GM12878 (cell line): Measurements from ENCODE around the gene SASH1. TPM values are rescaled to one million over a fixed set of nuclear protein-coding genes. Genes with fewer than 3 reads are reported as not detected.

ENCODE experiments used
- ATAC-seq: fragments of 200-7000 bp; cut with Tn5 transposase; 3 replicates; pipeline ENCODE4 v1.9.1; 2020; ENCODE audit warnings: mild to moderate bottlenecking, moderate library complexity
- BruUV-seq: library from RNA; stranded (reverse); fragments of 400-500 nt; replicated peaks from 2 replicates; lab custom pipeline; 2021; lab: Mats Ljungman, UMichigan
- CTCF ChIA-PET: fragments of 300-600 bp; sonication (Branson Sonifier 250); formaldehyde crosslinking; extraction: SDS; loops from one replicate; lab custom pipeline; 2021; ENCODE audit warnings: inconsistent platforms; lab: Yijun Ruan, JAX
- POLR2A ChIA-PET: fragments of 350-600 bp; formaldehyde crosslinking; extraction: SDS; loops from one replicate; lab custom pipeline; 2021; ENCODE audit warnings: inconsistent platforms; lab: Charles Lee
- RAD21 ChIA-PET: fragments of 300-600 bp; sonication (Branson Sonifier 250); formaldehyde crosslinking; loops from one replicate; lab custom pipeline; 2023; ENCODE audit warnings: antibody characterized with exemption; ENCODE audit not compliant: unreplicated experiment; lab: Charles Lee
- SMC1A ChIA-PET: fragments of 300-600 bp; sonication (Branson Sonifier 250); formaldehyde crosslinking; loops from one replicate; lab custom pipeline; 2023; ENCODE audit not compliant: unreplicated experiment, uncharacterized antibody; lab: Charles Lee
- DNase-seq: peaks from one replicate; pipeline ENCODE4 v3.0.0-alpha.2; 2011; ENCODE audit warnings: low read depth, low spot score
- FAIRE-seq: peaks from 3 replicates; lab custom pipeline; 2011; peaks lifted over from hg19 to GRCh38; lab: Jason Lieb, UNC
- H2AFZ ChIP-seq: 2 replicates; pipeline ENCODE4 v1.6.0; 2011; ENCODE audit warnings: low read depth, low read length, control low read depth; ENCODE audit not compliant: control insufficient read depth
- H3K27ac ChIP-seq: 2 replicates; pipeline ENCODE4 v1.5.1; 2011; ENCODE audit warnings: control low read depth; ENCODE audit not compliant: control insufficient read depth, insufficient read depth
- H3K27me3 ChIP-seq, 2 experiments: replicated peaks in 1 of 2; 2 replicates each; pipeline versions ENCODE4 v1.6.0 to v1.6.1; 2011; ENCODE audit warnings: low read length in 1 of 2; ENCODE audit not compliant: control insufficient read depth in 2 of 2, insufficient read depth in 2 of 2
- H3K36me3 ChIP-seq, 2 experiments: 2 replicates each; pipeline ENCODE4 v1.5.1; 2011; ENCODE audit warnings: low read length in 1 of 2; ENCODE audit not compliant: control insufficient read depth in 2 of 2, insufficient read depth in 2 of 2
- H3K4me1 ChIP-seq: 2 replicates; pipeline ENCODE4 v1.6.1; 2011; ENCODE audit warnings: mild to moderate bottlenecking, low read length, moderate library complexity, mixed read lengths; ENCODE audit not compliant: control insufficient read depth, insufficient read depth
- H3K4me2 ChIP-seq: 2 replicates; pipeline ENCODE4 v1.6.0; 2011; ENCODE audit warnings: control low read depth; ENCODE audit not compliant: control insufficient read depth, insufficient read depth
- H3K4me3 ChIP-seq: fragments of 200-600 bp; sonication (generic); 2 replicates; pipeline ENCODE4 v1.5.1; 2016
- H3K79me2 ChIP-seq: 2 replicates; pipeline ENCODE4 v1.6.0; 2011; ENCODE audit warnings: low read length; ENCODE audit not compliant: control insufficient read depth, insufficient read depth
- H3K9ac ChIP-seq: 2 replicates; pipeline ENCODE4 v1.8.0; 2011; ENCODE audit warnings: low read length, control low read depth, mixed read lengths; ENCODE audit not compliant: control insufficient read depth, insufficient read depth
- H3K9me3 ChIP-seq: replicated peaks from 3 replicates; pipeline ENCODE4 v1.5.1; 2011; ENCODE audit warnings: mild to moderate bottlenecking, low read length; ENCODE audit not compliant: control insufficient read depth, insufficient read depth
- H4K20me1 ChIP-seq: 2 replicates; pipeline ENCODE4 v1.6.0; 2011; ENCODE audit not compliant: control insufficient read depth, insufficient read depth
- CBX3 ChIP-seq: fragments of 200-600 bp; sonication (generic); IDR thresholded peaks from 2 replicates; pipeline ENCODE4 v1.6.1; 2016; ENCODE audit warnings: low read depth, borderline replicate concordance
- CBX5 ChIP-seq: sonication (generic); IDR thresholded peaks from 2 replicates; pipeline ENCODE4 v1.6.1; 2016; ENCODE audit warnings: low read depth, moderate library complexity, mild to moderate bottlenecking, inconsistent platforms
- CHD2 ChIP-seq: IDR thresholded peaks from 2 replicates; pipeline ENCODE4 v1.6.1; 2011; ENCODE audit warnings: low read depth, low read length, improper control_type of control experiment, borderline replicate concordance
- FOXM1 ChIP-seq: IDR thresholded peaks from 2 replicates; pipeline ENCODE4 v1.6.1; 2012; ENCODE audit warnings: low read depth, mild to moderate bottlenecking, inconsistent platforms, low read length, moderate library complexity
- KAT2A ChIP-seq: conservative IDR thresholded peaks from 2 replicates; pipeline ENCODE4 v1.6.1; 2011; ENCODE audit warnings: low read depth, low read length; ENCODE audit not compliant: control insufficient read depth
- MYB ChIP-seq: fragments of 150-350 bp; IDR thresholded peaks from 2 replicates; pipeline ENCODE4 v1.6.1; 2014; ENCODE audit warnings: mild to moderate bottlenecking, low read depth, low read length, borderline replicate concordance
- YY1 ChIP-seq: IDR thresholded peaks from 2 replicates; pipeline ENCODE4 v1.6.1; 2011; ENCODE audit warnings: low read depth, mild to moderate bottlenecking, low read length
- WGBS: methylation state at CpG from one replicate; pipeline ENCODE4 v1.1.6; 2016; ENCODE audit warnings: low lambda C conversion rate; ENCODE audit not compliant: insufficient replicate concordance, insufficient coverage; ENCODE audit errors: missing lambda C conversion rate; 5-methylcytosine and 5-hydroxymethylcytosine counted together
- in situ Hi-C: fragments of 300-500 bp; cut with MboI; formaldehyde crosslinking; loops from 9 replicates; pipeline ENCODE4 v1.14.3; 2018; ENCODE audit warnings: mixed read lengths
- intact Hi-C: fragments of 100-400 bp; cut with micrococcal nuclease; formaldehyde crosslinking; loops from one replicate; pipeline ENCODE4 v1.14.2; 2022; ENCODE audit not compliant: unreplicated experiment
- polyA plus RNA-seq, 11 experiments: library from polyadenylated mRNA; depleted of rRNA in 4 of 11; unstranded in 6 of 11; stranded (reverse) in 5 of 11; fragments of >200 nt; fragmentation: Nextera tagmentation in 4 of 11; fragmentation: Illumina TruSeq in 1 of 11; extraction: Ambion mirVana in 4 of 11; extraction: Trizol in 1 of 11; gene quantifications; 1 replicate in 1 of 11; 2 replicates in 10 of 11; pipeline versions ENCODE4 v1.2.1 to v1.2.3, GENCODE V29; 2011 to 2016; ENCODE audit warnings: inconsistent platforms in 2 of 11, missing spikeins in 2 of 11, low read depth in 1 of 11
- total RNA-seq, 4 experiments: library from RNA; depleted of rRNA in 3 of 4; stranded (reverse); fragments of >200 nt in 3 of 4; fragmentation: Illumina TruSeq in 1 of 4; extraction: Trizol in 1 of 4; gene quantifications; 2 replicates each; pipeline versions ENCODE4 v1.2.1 to v1.2.3, GENCODE V29; 2013 to 2021
- TF ChIP-seq, protein P1 (sequence below): fragments of 450-650 bp; IDR thresholded peaks from 2 replicates; pipeline ENCODE4 v1.6.1; 2017; ENCODE audit warnings: low read depth, mild to moderate bottlenecking, moderate library complexity
- TF ChIP-seq, protein P2 (sequence below): IDR thresholded peaks from 2 replicates; pipeline ENCODE4 v1.6.1; 2012; ENCODE audit warnings: low read depth, low read length, improper control_type of control experiment

SASH1 gene
- total and polyA plus RNA-seq, 10 of the 15 experiments (the other 5 are each of a cell fraction or from before 2014, with no cell fraction given), result 0.01 to 0.73 (median 0.14) TPM; not detected in 4

DNA sequence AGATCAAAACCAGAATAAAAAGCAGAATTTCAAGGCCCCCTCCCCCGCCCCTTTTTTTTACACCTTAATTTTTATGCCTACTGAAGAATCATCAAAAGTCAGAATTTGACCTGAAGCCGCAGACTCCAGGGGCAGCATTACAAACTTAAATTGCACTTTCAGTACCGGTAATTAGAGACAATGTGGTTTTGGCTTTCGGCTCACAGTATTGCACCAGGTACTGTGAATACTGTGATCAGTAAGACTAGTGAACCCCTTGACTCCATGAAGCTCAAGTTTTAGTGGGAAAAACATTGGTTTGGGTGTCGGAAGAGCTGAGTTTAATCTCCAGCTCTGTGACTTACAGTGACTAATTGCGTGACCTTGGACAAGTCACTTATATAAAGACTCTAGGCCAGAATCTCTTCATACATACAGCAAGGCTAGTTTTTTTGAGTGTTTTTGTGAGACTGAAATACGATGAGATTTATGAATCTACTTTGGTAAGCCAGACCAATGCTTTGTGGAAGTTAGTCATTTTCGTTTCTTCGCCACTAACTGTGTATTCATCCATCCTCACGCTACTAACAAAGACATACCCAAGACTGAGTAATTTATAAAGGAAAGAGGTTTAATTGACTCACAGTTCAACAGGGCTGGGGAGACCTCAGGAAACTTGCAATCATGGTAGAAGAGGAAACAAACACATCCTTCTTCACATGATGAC, 114.7 kb downstream of the SASH1 start (continued):
- no peak for TF ChIP-seq CHD2

DNA sequence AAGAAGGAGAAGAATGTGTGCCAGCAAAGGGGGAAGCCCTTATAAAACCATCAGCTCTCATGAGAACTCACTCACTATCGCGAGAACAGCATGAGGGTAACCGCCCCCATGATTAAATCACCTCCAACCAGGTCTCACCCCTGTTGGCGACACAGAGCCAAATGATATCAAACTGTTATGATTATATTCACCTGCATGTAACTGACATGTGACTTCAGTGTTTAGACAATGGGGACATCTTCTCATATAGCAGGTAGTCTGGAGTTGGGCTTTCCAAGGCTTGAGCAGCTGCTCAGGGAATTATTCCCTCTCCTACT, 115.2 kb downstream of the SASH1 start:
- Histone ChIP-seq H3K27ac (no peak overlapping the region), H4K20me1 (no peaks in the 10 kb centered on the region), H3K9me3 (no peaks in the 10 kb centered on the region), H3K27me3 (no peaks in the 10 kb centered on the region; a peak in 2 of 4 replicates), H3K4me3 (no peak overlapping the region), H3K79me2 (no peaks in the 10 kb centered on the region), H3K9ac (no peak overlapping the region), H2AFZ (no peak overlapping the region), H3K4me1 (no peaks in the 10 kb centered on the region), H3K36me3 (no peaks in the 10 kb centered on the region), H3K4me2 (no peak overlapping the region)
- SMC1A ChIA-PET, result interaction anchor here (0.9 to 1.2 kb wide), 3 partner anchors 9 to 36 kb away, joined by 3 to 4 read pairs (median 3); no protein-coding TSS in a partner anchor
- intact Hi-C loops (no loop called here), in situ Hi-C loops (no loop called here)
- CTCF ChIA-PET, result interaction anchor here (1.4 kb wide), 1 partner anchor 281 kb away, joined by 4 read pairs; no protein-coding TSS in a partner anchor
- RAD21 ChIA-PET, result no interaction called here
- DNase-seq, result no peak
- BruUV-seq, result no TSS peak
- no peak for FAIRE-seq
- TF ChIP-seq KAT2A (no peak), YY1 (no peak), CBX3 (no peak), FOXM1 (no peak), MYB (no peak), CBX5 (no peak)
- TF ChIP-seq, protein P1, sequence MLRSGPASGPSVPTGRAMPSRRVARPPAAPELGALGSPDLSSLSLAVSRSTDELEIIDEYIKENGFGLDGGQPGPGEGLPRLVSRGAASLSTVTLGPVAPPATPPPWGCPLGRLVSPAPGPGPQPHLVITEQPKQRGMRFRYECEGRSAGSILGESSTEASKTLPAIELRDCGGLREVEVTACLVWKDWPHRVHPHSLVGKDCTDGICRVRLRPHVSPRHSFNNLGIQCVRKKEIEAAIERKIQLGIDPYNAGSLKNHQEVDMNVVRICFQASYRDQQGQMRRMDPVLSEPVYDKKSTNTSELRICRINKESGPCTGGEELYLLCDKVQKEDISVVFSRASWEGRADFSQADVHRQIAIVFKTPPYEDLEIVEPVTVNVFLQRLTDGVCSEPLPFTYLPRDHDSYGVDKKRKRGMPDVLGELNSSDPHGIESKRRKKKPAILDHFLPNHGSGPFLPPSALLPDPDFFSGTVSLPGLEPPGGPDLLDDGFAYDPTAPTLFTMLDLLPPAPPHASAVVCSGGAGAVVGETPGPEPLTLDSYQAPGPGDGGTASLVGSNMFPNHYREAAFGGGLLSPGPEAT, result no peak
- TF ChIP-seq, protein P2, sequence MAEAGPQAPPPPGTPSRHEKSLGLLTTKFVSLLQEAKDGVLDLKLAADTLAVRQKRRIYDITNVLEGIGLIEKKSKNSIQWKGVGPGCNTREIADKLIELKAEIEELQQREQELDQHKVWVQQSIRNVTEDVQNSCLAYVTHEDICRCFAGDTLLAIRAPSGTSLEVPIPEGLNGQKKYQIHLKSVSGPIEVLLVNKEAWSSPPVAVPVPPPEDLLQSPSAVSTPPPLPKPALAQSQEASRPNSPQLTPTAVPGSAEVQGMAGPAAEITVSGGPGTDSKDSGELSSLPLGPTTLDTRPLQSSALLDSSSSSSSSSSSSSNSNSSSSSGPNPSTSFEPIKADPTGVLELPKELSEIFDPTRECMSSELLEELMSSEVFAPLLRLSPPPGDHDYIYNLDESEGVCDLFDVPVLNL, result no peak
- no peak for ATAC-seq
- POLR2A ChIA-PET, result no interaction called here
- WGBS, result 48% methylated on average over 4 of the region's 4 CpGs
